AG09319 (cell line): ENCODE results near the gene PLAU.

ENCODE experiments used
- DNase-seq: peaks from one replicate; pipeline ENCODE4 v3.0.0-alpha.2; 2010; ENCODE audit warnings: low read depth; ENCODE audit errors: extremely low read depth
- CTCF ChIP-seq: IDR thresholded peaks from 2 replicates; pipeline ENCODE4 v1.5.1; 2011; ENCODE audit warnings: low read depth, mild to moderate bottlenecking, inconsistent platforms, low read length, moderate library complexity

Gene PLAU

DNA sequence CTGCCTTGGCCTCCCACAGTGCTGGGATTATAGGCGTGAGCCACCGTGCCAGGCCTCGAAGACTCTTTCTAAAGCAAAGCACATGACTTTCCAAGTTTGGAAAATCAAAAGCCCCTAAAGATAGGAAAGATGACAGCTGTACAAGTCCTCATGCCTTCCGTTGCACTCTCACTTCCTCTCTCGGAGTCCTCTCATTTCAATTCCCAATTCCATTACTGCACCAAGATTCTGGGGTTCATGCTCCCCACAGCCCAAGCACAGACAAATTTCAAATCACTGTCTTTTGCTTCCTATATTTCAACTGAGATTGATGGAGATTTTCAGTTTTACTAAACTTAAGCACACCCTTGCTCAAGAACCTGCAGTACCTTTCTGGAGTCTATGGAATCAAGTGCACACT, 10.9 kb upstream of the PLAU start:
- TF ChIP-seq CTCF = no peak
- DNase-seq = no peak

- DNase-seq = no peak
- no peak for TF ChIP-seq CTCF
Observed at GRCh38 chr10:73901261-73901660, 9.7 kb upstream of the PLAU start.

DNA sequence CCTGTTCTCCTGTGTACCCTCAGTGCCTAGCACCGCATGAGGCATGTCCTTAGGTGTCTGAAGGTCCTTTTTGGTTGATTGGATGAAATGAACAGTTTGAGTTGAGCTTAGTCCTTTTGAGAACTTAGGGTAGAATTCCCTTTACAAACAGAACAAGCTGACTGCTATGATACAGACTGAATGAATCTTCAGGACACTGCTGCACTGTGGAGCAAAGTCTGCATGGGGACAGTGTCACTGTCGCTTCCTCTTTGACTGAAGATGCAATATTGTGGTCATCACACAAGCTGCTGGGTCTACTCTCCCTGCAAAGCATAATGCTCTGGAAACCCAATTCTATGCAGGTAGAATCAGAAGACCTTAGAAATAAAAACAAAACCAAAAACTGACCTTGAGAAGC, 8.6 kb upstream of the PLAU start:
- no peak for TF ChIP-seq CTCF
- DNase-seq = no peak

GRCh38 chr10:73905256-73906020, 5.5 kb upstream of the PLAU start:
- no peak for DNase-seq
- no peak for TF ChIP-seq CTCF

- DNase-seq = peak; percentile 96
- TF ChIP-seq CTCF = no peak; the same call in 1 of the 2 replicates
Observed at GRCh38 chr10:73906524-73907447, 4.1 kb upstream of the PLAU start.

DNA sequence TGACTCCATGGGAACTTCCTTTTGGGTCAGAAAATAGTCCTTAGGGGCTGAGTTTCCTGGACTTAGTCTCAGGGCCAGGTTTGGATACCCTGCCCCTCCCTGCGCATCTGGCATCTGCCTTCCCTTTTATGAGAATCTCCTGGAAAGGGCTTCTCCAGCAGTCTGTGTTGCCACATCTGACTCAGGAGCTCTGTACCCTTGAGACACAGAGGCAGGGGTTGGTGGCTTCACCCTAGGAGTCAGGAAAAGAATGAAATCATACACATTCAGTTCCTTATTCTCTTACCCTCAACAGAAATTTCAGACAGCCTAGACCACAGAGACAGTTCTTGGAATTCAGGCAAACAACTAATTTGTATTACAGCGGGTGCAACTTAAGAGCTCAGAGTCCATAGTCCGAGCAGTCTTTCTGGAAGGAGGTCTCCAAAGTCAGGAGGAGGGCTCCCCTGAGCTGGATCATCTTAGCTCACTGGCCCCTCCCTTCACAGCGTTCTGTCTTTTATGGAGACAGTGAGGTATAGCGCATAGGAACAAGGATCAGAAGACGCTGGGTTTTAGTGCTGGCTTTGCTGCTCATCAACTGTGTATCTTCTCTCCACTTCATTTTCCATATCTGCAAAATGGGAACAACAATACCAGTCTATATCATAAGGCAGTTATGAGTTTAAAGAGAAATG, 3.0 kb upstream of the PLAU start:
- DNase-seq = no peak
- TF ChIP-seq CTCF = no peak
